G401 (cell line): ENCODE results near the gene FREM3. TPM values are rescaled to one million over a fixed set of nuclear protein-coding genes. Genes with fewer than 3 reads are reported as not detected.

Experiments
- DNase-seq: peaks from one replicate; pipeline ENCODE4 v3.0.0-alpha.2; 2015; ENCODE audit warnings: low spot score
- in situ Hi-C: cut with HindIII; loops from 2 replicates; pipeline ENCODE4 v1.10.0; 2016; ENCODE audit warnings: low sequenced_read_pairs, mixed read lengths
- total RNA-seq: library from RNA; depleted of rRNA; stranded (reverse); fragments of >200 nt; shearing (Covaris generic); gene quantifications from 2 replicates; pipeline ENCODE4 v1.2.3, GENCODE V29; 2014

Gene FREM3
- total RNA-seq, 1 experiment from 2014 or later: not detected

GRCh38 chr4:143599827-143600226, 100.6 kb downstream of the FREM3 start:
- in situ Hi-C loops: no loop called here
- no peak for DNase-seq

GRCh38 chr4:143598816-143599215, 101.7 kb downstream of the FREM3 start:
- no peak for DNase-seq
- in situ Hi-C loops: no loop called here

- DNase-seq: no peak
- in situ Hi-C loops: no loop called here
These were observed 103.2 kb downstream of the FREM3 start for GRCh38 chr4:143597276-143597675.

GRCh38 chr4:143587703-143588102, 112.8 kb downstream of the FREM3 start:
- in situ Hi-C loops: no loop called here
- DNase-seq: peak; percentile 1

- in situ Hi-C loops: no loop called here
- DNase-seq: no peak
These were observed 114.4 kb downstream of the FREM3 start for GRCh38 chr4:143586080-143586479.

- DNase-seq: no peak
- in situ Hi-C loops: no loop called here
These were observed 114.9 kb downstream of the FREM3 start for GRCh38 chr4:143585548-143585947.

GRCh38 chr4:143581331-143581946, 119.0 kb downstream of the FREM3 start:
- no peak for DNase-seq
- in situ Hi-C loops: no loop called here

- in situ Hi-C loops: no loop called here
- DNase-seq: no peak
These were observed 125.1 kb downstream of the FREM3 start for GRCh38 chr4:143575331-143575730.

- DNase-seq: no peak
- in situ Hi-C loops: no loop called here
These were observed 136.0 kb downstream of the FREM3 start for GRCh38 chr4:143564472-143564871.

- no peak for DNase-seq
- in situ Hi-C loops: no loop called here
These were observed 140.7 kb downstream of the FREM3 start for GRCh38 chr4:143559757-143560147.

GRCh38 chr4:143558823-143559756, 141.4 kb downstream of the FREM3 start:
- peak; percentile 44 for DNase-seq
- in situ Hi-C loops: no loop called here

- in situ Hi-C loops: no loop called here
- DNase-seq: no peak
These were observed 142.2 kb downstream of the FREM3 start for GRCh38 chr4:143558286-143558685.

GRCh38 chr4:143555676-143556075, 144.8 kb downstream of the FREM3 start:
- no peak for DNase-seq
- in situ Hi-C loops: no loop called here

GRCh38 chr4:143554728-143555597, 145.5 kb downstream of the FREM3 start:
- in situ Hi-C loops: no loop called here
- DNase-seq: no peak

GRCh38 chr4:143549928-143550327, 150.5 kb downstream of the FREM3 start:
- in situ Hi-C loops: no loop called here
- DNase-seq: no peak

GRCh38 chr4:143539670-143540023, 160.8 kb downstream of the FREM3 start:
- no peak for DNase-seq
- in situ Hi-C loops: no loop called here

- DNase-seq: no peak
- in situ Hi-C loops: no loop called here
These were observed 161.4 kb downstream of the FREM3 start for GRCh38 chr4:143538979-143539669.

- DNase-seq: no peak
These were observed 168.5 kb downstream of the FREM3 start for GRCh38 chr4:143531788-143532491.

GRCh38 chr4:143531380-143531779, 169.1 kb downstream of the FREM3 start:
- in situ Hi-C loops: no loop called here
- no peak for DNase-seq

More at GRCh38 chr4:143531788-143532491, 168.5 kb downstream of the FREM3 start:
- in situ Hi-C loops: no loop called here
